Measurements from ENCODE around the gene MUSK.

The MUSK gene

GRCh38 chr9:110668570-110669167, at the start of gene MUSK:
MUSK (plus strand) TSS chr9:110668791; CDS start chr9:110668905, 114 bp downstream.
- DNase-seq (ENCODE audit: low read depth in 2 of 2), result no peak

GRCh38 chr9:110619831-110620230, 48.8 kb upstream of the MUSK start:
- no peak for DNase-seq (ENCODE audit: low read depth in 2 of 2)

GRCh38 chr9:110620726-110621125, 47.9 kb upstream of the MUSK start:
- no peak for DNase-seq (ENCODE audit: low read depth in 2 of 2)

- no peak for DNase-seq (ENCODE audit: low read depth in 2 of 2)
Measured at GRCh38 chr9:110622368-110622767, 46.2 kb upstream of the MUSK start.

- no peak for DNase-seq (ENCODE audit: low read depth in 2 of 2)
Measured at GRCh38 chr9:110623462-110624025, 45.0 kb upstream of the MUSK start.

GRCh38 chr9:110626101-110626829, 42.3 kb upstream of the MUSK start:
- no peak for DNase-seq (ENCODE audit: low read depth in 2 of 2)

- no peak for DNase-seq (ENCODE audit: low read depth in 2 of 2)
Measured at GRCh38 chr9:110635589-110635988, 33.0 kb upstream of the MUSK start.

GRCh38 chr9:110638381-110638954, 30.1 kb upstream of the MUSK start:
- DNase-seq (ENCODE audit: low read depth in 2 of 2), result no peak

GRCh38 chr9:110640736-110641135, 27.9 kb upstream of the MUSK start:
- no peak for DNase-seq (ENCODE audit: low read depth in 2 of 2)

GRCh38 chr9:110641293-110641692, 27.3 kb upstream of the MUSK start:
- DNase-seq (ENCODE audit: low read depth in 2 of 2), result no peak

- no peak for DNase-seq (ENCODE audit: low read depth in 2 of 2)
Measured at GRCh38 chr9:110648696-110649095, 19.9 kb upstream of the MUSK start.

GRCh38 chr9:110650261-110650660, 18.3 kb upstream of the MUSK start:
- no peak for DNase-seq (ENCODE audit: low read depth in 2 of 2)

- DNase-seq (ENCODE audit: low read depth in 2 of 2), result no peak
Measured at GRCh38 chr9:110650991-110651411, 17.6 kb upstream of the MUSK start.

GRCh38 chr9:110655754-110656641, 12.6 kb upstream of the MUSK start:
- no peak for DNase-seq (ENCODE audit: low read depth in 2 of 2)

GRCh38 chr9:110659891-110660541, 8.6 kb upstream of the MUSK start:
- DNase-seq (ENCODE audit: low read depth in 2 of 2), result no peak

GRCh38 chr9:110669433-110669832, 842 bp downstream of the MUSK start:
- no peak for DNase-seq (ENCODE audit: low read depth in 2 of 2)

GRCh38 chr9:110671849-110672248, 3.3 kb downstream of the MUSK start:
- DNase-seq (ENCODE audit: low read depth in 2 of 2), result no peak

GRCh38 chr9:110672873-110673510, 4.4 kb downstream of the MUSK start:
- DNase-seq (ENCODE audit: low read depth in 2 of 2), result no peak

- DNase-seq (ENCODE audit: low read depth in 2 of 2), result no peak
Measured at GRCh38 chr9:110687497-110687896, 18.9 kb downstream of the MUSK start.

GRCh38 chr9:110688329-110688728, 19.7 kb downstream of the MUSK start:
- no peak for DNase-seq (ENCODE audit: low read depth in 2 of 2)
